Kidney epithelial cell (primary cell): ENCODE results near the gene CCER1. TPM values are rescaled to one million over a fixed set of nuclear protein-coding genes. Genes with fewer than 3 reads are reported as not detected.
"Not testable (repeated sequence)": the region's sequence is repeated elsewhere in the genome, so short reads cannot be mapped to it uniquely, and the experiment has no call there.

Source experiments
- DNase-seq: peaks from one replicate; pipeline ENCODE4 v3.0.0-alpha.2; 2010; ENCODE audit warnings: low read depth
- H3K27me3 ChIP-seq: 2 replicates; pipeline ENCODE4 v1.6.0; 2011; ENCODE audit warnings: low read length; ENCODE audit not compliant: control insufficient read depth, insufficient read depth
- H3K36me3 ChIP-seq: 2 replicates; pipeline ENCODE4 v1.5.1; 2011; ENCODE audit warnings: low read length; ENCODE audit not compliant: control insufficient read depth, insufficient read depth
- H3K4me3 ChIP-seq: 2 replicates; pipeline ENCODE4 v1.5.1; 2011; ENCODE audit warnings: low read depth, mild to moderate bottlenecking, control low read depth, low read length
- total RNA-seq: library from RNA; depleted of rRNA; stranded (reverse); fragments of >200 nt; gene quantifications from 2 replicates; pipeline ENCODE4 v1.2.3, GENCODE V29; 2015
- TF ChIP-seq, protein P1 (sequence below): IDR thresholded peaks from 2 replicates; pipeline ENCODE4 v1.5.1; 2011; ENCODE audit warnings: mild to moderate bottlenecking, moderate library complexity, low read length, control low read depth, inconsistent platforms; ENCODE audit not compliant: insufficient read depth, poor library complexity, severe bottlenecking

Gene CCER1
- total RNA-seq, 1 donor from 2014 or later = not detected

DNA sequence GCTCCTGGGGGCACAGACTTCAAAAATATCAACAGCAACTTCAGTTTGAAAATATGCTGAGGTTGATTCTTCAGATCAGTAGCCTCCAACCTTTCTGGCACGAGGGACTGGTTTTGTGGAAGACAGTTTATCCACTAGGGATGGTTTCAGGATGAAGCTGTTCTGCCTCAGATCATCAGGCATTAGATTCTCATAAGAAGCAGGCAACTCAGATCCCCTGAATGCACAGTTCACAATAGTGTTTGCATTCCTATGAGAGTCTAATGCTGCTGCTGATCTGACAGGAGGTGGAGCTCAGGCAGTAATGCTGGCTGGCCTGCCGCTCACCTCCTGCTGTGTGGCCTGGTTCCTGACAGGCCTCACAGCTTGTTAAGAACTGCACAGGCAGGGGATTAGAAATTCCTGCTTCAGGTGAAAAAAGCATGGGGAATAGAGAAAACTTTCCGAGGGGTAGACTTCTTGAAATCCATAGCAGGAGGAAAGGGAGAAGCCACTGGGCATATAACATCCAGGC is 37.0 kb upstream of the CCER1 start:
- Histone ChIP-seq H3K4me3 (no peak overlapping the region), H3K27me3 (no peaks in the 10 kb centered on the region), H3K36me3 (no peaks in the 10 kb centered on the region)
- DNase-seq = no peak
- TF ChIP-seq, protein P1, sequence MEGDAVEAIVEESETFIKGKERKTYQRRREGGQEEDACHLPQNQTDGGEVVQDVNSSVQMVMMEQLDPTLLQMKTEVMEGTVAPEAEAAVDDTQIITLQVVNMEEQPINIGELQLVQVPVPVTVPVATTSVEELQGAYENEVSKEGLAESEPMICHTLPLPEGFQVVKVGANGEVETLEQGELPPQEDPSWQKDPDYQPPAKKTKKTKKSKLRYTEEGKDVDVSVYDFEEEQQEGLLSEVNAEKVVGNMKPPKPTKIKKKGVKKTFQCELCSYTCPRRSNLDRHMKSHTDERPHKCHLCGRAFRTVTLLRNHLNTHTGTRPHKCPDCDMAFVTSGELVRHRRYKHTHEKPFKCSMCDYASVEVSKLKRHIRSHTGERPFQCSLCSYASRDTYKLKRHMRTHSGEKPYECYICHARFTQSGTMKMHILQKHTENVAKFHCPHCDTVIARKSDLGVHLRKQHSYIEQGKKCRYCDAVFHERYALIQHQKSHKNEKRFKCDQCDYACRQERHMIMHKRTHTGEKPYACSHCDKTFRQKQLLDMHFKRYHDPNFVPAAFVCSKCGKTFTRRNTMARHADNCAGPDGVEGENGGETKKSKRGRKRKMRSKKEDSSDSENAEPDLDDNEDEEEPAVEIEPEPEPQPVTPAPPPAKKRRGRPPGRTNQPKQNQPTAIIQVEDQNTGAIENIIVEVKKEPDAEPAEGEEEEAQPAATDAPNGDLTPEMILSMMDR = no peak

DNA sequence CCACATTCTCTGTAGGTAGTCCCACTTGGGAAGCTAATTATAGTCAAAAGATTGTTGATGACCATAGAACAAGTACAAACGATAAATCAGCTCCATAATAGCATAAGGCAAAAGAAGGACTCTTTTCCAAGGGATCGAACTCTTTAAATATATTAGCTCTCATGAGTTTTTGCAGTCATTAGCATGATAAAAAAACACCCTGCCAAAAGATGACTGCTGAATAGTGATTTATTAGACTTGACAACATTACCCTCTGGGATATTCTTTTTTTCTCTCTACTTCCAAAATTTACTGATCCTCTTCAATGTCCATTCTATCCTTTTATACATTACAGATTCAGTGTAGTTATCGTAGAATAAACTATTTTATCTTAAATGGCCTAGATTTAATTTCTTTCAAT is 35.6 kb upstream of the CCER1 start:
- H3K27me3 ChIP-seq = no peaks in the 10 kb centered on the region
- DNase-seq = no peak
- H3K4me3 ChIP-seq = no peak overlapping the region
- TF ChIP-seq, protein P1 = no peak
- no peaks in the 10 kb centered on the region for H3K36me3 ChIP-seq

DNA sequence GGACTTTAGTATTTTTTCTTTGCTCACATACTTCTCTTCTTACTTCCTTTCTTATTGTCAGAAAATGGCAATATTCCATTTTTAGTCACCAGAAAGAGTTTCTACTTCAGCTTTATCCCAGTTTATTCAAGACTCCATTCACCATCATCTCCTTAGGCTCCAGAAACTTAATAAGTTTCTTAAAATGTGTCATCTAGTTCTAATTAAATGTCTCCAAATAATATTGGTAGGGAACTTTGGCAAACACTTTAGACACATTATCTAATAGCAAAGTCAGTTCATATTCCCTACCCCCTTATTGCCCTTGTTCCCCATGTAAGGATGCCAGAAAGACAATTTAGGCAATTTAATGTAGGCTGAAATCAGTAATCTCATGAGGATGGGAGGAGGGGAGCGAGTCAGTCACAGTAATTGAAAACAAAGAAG is 34.7 kb upstream of the CCER1 start:
- Histone ChIP-seq H3K36me3 (no peaks in the 10 kb centered on the region), H3K4me3 (no peak overlapping the region), H3K27me3 (no peaks in the 10 kb centered on the region)
- DNase-seq = no peak
- TF ChIP-seq, protein P1 = no peak

DNA sequence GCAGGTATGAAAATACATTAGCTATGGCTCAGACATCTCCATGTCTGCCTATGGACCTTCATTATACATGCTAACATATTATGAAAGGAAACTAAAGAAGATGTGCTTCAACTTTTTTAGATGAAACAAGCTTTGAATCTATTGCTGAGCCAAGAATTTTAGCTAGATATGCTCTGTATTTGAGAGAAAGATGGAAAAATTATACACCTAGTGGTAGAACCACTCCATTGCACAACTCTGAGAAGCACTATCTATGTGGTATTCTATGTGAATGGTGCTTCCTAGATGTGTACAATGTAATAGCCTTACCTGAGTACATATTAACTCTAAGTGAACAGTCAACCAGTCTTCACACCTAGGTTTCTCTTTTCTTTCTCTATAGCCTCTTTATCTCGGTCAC is 32.5 kb upstream of the CCER1 start:
- Histone ChIP-seq H3K4me3 (no peak overlapping the region), H3K36me3 (no peaks in the 10 kb centered on the region), H3K27me3 (no peaks in the 10 kb centered on the region)
- DNase-seq = no peak
- TF ChIP-seq, protein P1 = no peak

DNA sequence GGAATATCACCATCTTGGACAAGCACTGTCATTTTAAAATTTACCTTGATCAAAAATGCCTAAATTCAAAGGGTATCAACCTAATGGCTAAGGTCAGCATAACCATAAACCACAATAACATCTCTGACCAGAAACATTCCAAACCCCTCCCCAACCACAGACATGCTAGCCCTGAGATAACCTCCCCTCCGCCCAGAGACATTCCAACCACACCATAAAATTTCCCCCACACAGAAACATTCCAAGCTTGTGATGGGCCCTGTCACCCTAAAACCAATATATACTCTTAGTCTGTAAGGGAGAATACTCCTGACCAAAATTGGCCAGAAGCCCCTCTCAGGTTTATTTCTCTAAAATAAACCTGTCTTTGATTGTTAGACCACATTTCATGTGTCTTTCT is 32.1 kb upstream of the CCER1 start:
- no peak overlapping the region for H3K4me3 ChIP-seq
- TF ChIP-seq, protein P1 = no peak
- H3K36me3 ChIP-seq = no peaks in the 10 kb centered on the region
- H3K27me3 ChIP-seq = no peaks in the 10 kb centered on the region
- DNase-seq = no peak

DNA sequence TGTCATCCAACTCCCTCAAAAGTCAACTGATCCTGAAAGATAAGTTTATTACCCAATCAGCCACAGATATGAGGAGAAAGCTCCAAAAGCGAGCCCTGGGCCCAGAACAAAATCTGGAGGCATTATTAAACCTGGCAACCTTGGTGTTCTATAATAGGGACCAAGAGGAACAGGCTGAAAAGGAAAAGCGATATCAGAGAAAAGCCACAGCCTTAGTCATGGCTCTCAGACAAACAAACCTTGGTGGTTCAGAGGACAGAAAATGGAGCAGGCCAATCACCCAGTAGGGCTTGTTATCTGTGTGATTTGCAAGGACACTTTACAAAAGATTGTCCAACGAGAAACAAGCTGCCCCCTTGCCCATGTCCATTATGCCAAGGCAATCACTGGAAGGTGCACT is 30.4 kb upstream of the CCER1 start:
- H3K36me3 ChIP-seq, DNase-seq, H3K27me3 ChIP-seq, H3K4me3 ChIP-seq: not testable (repeated sequence)
